GM21529 (cell line): Measurements from ENCODE around the gene PCDHB6.
"Not testable (repeated sequence)": the region's sequence is repeated elsewhere in the genome, so short reads cannot be mapped to it uniquely, and the experiment has no call there.

Experiments used
- ATAC-seq: cut with Tn5 transposase; IDR thresholded peaks from one replicate; pipeline ENCODE4 v1.9.1; 2021; ENCODE audit not compliant: unreplicated experiment

PCDHB6 gene

GRCh38 chr5:141149812-141150211 lies at the start of gene PCDHB6:
Gene PCDHB6 (plus strand): TSS chr5:141150057. CDS start chr5:141150258, 201 bp downstream.
- no peak for ATAC-seq

- no peak for ATAC-seq
Observed at GRCh38 chr5:141100243-141100805, 49.5 kb upstream of the PCDHB6 start, which contains the start of gene PCDHB3. Gene PCDHB3 (plus strand): TSS chr5:141100473. CDS start chr5:141100650, 177 bp downstream.

- ATAC-seq: no peak
Observed at GRCh38 chr5:141101059-141101458, 48.8 kb upstream of the PCDHB6 start.

GRCh38 chr5:141102070-141102469 lies 47.8 kb upstream of the PCDHB6 start:
- ATAC-seq: not testable (repeated sequence)

- not testable (repeated sequence) for ATAC-seq
Observed at GRCh38 chr5:141102471-141102870, 47.4 kb upstream of the PCDHB6 start.

- ATAC-seq: no peak
Observed at GRCh38 chr5:141105350-141105749, 44.5 kb upstream of the PCDHB6 start.

- ATAC-seq: no peak
Observed at GRCh38 chr5:141119250-141119649, 30.6 kb upstream of the PCDHB6 start.

- ATAC-seq: no peak
Observed at GRCh38 chr5:141121563-141121962, 28.3 kb upstream of the PCDHB6 start, which contains the start of gene PCDHB4. Gene PCDHB4 (plus strand): TSS chr5:141121818. CDS start chr5:141121999, 181 bp downstream.

GRCh38 chr5:141121985-141122384 lies 27.9 kb upstream of the PCDHB6 start:
- no peak for ATAC-seq

- not testable (repeated sequence) for ATAC-seq
Observed at GRCh38 chr5:141123396-141124135, 26.3 kb upstream of the PCDHB6 start.

GRCh38 chr5:141127305-141127704 lies 22.6 kb upstream of the PCDHB6 start:
- no peak for ATAC-seq

- ATAC-seq: no peak
Observed at GRCh38 chr5:141135030-141135717, 14.7 kb upstream of the PCDHB6 start, which contains the start of gene PCDHB5. Gene PCDHB5 (plus strand): TSS chr5:141135206. CDS start chr5:141135435, 229 bp downstream.

- no peak for ATAC-seq
Observed at GRCh38 chr5:141135718-141136266, 14.1 kb upstream of the PCDHB6 start.

- ATAC-seq: not testable (repeated sequence)
Observed at GRCh38 chr5:141137346-141137745, 12.5 kb upstream of the PCDHB6 start.

- ATAC-seq: no peak
Observed at GRCh38 chr5:141150224-141150992, 551 bp downstream of the PCDHB6 start.

- no peak for ATAC-seq
Observed at GRCh38 chr5:141150993-141151325, 1.1 kb downstream of the PCDHB6 start.

- ATAC-seq: not testable (repeated sequence)
Observed at GRCh38 chr5:141151632-141152031, 1.8 kb downstream of the PCDHB6 start.

GRCh38 chr5:141152096-141152495 lies 2.2 kb downstream of the PCDHB6 start:
- not testable (repeated sequence) for ATAC-seq

- ATAC-seq: no peak
Observed at GRCh38 chr5:141155540-141156374, 5.9 kb downstream of the PCDHB6 start.

- not testable (repeated sequence) for ATAC-seq
Observed at GRCh38 chr5:141157356-141157755, 7.5 kb downstream of the PCDHB6 start.
